GM12865 (cell line): Measurements from ENCODE around the gene EHMT1.

Experiments used
- DNase-seq: peaks from one replicate; pipeline ENCODE4 v3.0.0; 2010; ENCODE audit warnings: low read depth
- H3K4me3 ChIP-seq: 2 replicates; pipeline ENCODE4 v1.5.1; 2011; ENCODE audit warnings: mild to moderate bottlenecking, low read depth, low read length, control low read depth
- CTCF ChIP-seq: IDR thresholded peaks from 2 replicates; pipeline ENCODE4 v1.5.1; 2011; ENCODE audit warnings: low read length, control low read depth, low read depth, inconsistent platforms; ENCODE audit not compliant: insufficient read depth; ENCODE audit errors: missing control alignments

Gene EHMT1

GRCh38 chr9:137630679-137631078, 11.9 kb downstream of the EHMT1 start:
- H3K4me3 ChIP-seq, result no peak overlapping the region
- no peak for TF ChIP-seq CTCF
- DNase-seq, result no peak

DNA sequence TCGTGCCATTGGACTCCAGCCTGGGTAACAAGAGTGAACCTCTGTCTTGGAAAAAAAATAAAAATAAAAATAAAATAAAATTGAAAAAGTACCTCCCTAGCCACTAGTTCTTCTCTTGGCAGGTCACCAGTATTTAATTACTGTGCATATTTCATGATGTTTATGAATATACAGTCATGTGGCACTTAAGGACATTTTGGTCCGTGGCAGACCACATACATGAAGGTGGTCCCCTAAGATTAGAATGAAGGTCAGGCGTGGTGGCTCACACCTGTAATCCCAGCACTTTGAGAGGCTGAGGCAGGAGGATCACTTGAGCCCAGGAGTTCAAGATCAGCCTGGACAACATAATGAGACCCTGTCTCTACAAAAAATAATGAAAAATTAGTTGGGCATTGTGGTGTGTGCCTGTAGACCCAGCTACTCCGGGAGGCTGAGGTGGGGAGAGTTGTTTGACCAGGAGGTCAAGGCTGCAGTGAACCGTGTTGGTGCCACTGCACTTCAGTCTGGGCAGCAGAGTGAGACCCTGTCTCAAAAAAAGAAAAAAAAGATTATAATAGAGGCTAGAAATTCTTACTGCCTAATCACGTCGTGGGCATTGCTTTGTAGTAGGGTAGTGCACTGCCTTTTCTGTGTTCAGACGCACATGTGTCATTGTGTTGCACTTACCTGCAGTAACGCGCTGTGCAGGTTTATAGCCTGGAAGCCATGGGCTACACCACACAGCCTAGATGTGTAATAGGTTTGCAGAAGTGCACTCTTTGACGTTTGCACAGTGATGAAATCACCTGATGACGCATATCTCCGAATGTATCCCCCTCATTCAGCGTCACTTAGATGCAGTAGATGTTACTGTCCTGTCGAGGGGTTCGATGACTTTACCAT, 12.8 kb downstream of the EHMT1 start:
- no peak for DNase-seq
- TF ChIP-seq CTCF, result no peak
- H3K4me3 ChIP-seq, result no peak overlapping the region

DNA sequence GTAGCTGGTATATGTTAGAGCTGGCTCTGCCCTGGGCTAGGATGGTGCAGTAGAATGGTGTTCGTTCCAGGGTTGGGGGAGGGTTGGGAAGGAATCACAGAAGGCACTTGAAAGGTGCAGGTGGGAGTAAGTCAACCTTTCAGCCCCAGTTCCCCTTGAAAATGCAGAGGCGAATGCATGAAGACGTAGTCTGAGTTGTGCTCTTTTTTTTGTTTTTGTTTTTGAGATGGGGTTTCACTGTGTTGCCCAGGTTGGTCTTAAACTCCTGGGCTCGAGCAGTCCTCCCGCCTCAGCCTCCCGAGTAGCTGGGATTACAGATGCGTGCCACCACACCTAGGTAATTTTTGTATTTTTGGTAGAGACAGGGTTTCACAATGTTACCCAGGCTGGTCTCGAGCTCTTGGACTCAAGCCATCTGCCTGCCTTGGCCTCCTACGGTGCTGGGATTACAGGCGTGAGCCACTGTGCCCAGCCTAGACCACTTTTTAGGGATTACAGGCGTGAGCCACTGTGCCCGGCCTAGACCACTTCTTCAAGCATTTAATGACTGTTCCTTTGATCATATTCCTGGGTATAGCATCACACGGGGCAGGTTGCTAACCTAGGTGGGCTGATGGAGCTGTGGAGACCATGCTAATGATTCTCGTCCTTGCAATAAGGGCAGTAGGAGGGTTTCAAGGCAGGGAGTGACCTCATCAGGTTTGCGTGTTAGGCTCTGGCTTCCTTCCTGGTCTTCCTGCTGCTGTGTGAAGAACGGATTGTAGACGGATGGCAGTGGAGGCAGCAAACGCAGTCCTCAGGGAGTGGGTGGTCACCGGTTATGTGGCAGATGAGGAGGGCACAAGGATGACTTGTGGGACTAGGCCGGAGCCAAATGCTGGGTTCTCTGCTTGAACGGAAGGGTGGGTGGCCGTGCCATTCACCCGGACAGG, 13.7 kb downstream of the EHMT1 start:
- DNase-seq, result no peak
- no peak for TF ChIP-seq CTCF
- H3K4me3 ChIP-seq, result no peak overlapping the region

DNA sequence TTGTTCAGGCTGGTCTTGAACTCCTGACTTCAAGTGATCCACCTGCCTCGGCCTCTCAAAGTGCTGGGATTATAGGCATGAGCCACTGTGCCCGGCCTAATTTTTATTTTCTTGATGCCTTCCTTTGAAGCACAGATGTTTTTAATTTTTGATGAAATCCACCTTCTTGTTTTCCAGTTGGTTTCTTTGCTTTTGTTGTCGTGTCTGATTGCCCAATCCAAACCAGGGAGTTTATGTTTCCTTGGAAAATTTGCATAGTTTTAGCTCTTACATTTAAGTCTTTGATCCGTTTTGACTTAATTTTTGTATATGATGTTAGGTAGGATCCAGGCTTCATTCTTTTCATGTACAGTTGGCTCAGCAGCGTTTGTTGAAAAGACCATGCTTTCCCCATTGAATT, 15.2 kb downstream of the EHMT1 start:
- H3K4me3 ChIP-seq, result no peak overlapping the region
- no peak for TF ChIP-seq CTCF
- no peak for DNase-seq

- no peak for TF ChIP-seq CTCF
- DNase-seq, result no peak
- peak overlapping the region; percentile 48 for H3K4me3 ChIP-seq
Observed at GRCh38 chr9:137638680-137639079, 19.9 kb downstream of the EHMT1 start.

- DNase-seq, result peak; percentile 44
- no peak for TF ChIP-seq CTCF
- H3K4me3 ChIP-seq, result peak overlapping the region; percentile 48
Observed at GRCh38 chr9:137639303-137640051, 20.7 kb downstream of the EHMT1 start.
